Stromal cell of bone marrow (primary cell): Measurements from ENCODE around the gene GRIN1.

Experiments used
- DNase-seq: peaks from one replicate; pipeline ENCODE4 v3.0.0-alpha.2; 2012; ENCODE audit warnings: low read depth

GRIN1 gene

GRCh38 chr9:137165250-137165836 lies 26.4 kb downstream of the GRIN1 start:
- no peak for DNase-seq

- DNase-seq: no peak
Observed at GRCh38 chr9:137166380-137167229, 27.7 kb downstream of the GRIN1 start.

- DNase-seq: no peak
Observed at GRCh38 chr9:137167277-137167746, 28.4 kb downstream of the GRIN1 start.

- no peak for DNase-seq
Observed at GRCh38 chr9:137167747-137168572, 29.0 kb downstream of the GRIN1 start.

GRCh38 chr9:137168573-137168903 lies 29.6 kb downstream of the GRIN1 start:
- DNase-seq: no peak

- no peak for DNase-seq
Observed at GRCh38 chr9:137168904-137169856, 30.2 kb downstream of the GRIN1 start.

- DNase-seq: no peak
Observed at GRCh38 chr9:137169896-137170358, 31.0 kb downstream of the GRIN1 start, which contains the start of gene LRRC26. TSS of gene LRRC26 (minus strand) at chr9:137170051. CDS start at chr9:137169943, 108 bp downstream.

- no peak for DNase-seq
Observed at GRCh38 chr9:137170486-137171148, 31.7 kb downstream of the GRIN1 start.

GRCh38 chr9:137171149-137171900 lies 32.4 kb downstream of the GRIN1 start:
- no peak for DNase-seq

GRCh38 chr9:137172901-137173795 lies 34.2 kb downstream of the GRIN1 start:
- no peak for DNase-seq

GRCh38 chr9:137173796-137174664 lies 35.1 kb downstream of the GRIN1 start:
- DNase-seq: no peak

- DNase-seq: no peak
Observed at GRCh38 chr9:137174722-137175293, 35.9 kb downstream of the GRIN1 start.

GRCh38 chr9:137175345-137175961 lies 36.5 kb downstream of the GRIN1 start:
- DNase-seq: no peak

GRCh38 chr9:137176302-137177182 lies 37.6 kb downstream of the GRIN1 start:
- no peak for DNase-seq

GRCh38 chr9:137178201-137178938 lies 39.4 kb downstream of the GRIN1 start:
- no peak for DNase-seq
